Measurements from ENCODE around the gene TMEM256.
"Not testable (repeated sequence)": the region's sequence is repeated elsewhere in the genome, so short reads cannot be mapped to it uniquely, and the experiment has no call there.

The TMEM256 gene

DNA sequence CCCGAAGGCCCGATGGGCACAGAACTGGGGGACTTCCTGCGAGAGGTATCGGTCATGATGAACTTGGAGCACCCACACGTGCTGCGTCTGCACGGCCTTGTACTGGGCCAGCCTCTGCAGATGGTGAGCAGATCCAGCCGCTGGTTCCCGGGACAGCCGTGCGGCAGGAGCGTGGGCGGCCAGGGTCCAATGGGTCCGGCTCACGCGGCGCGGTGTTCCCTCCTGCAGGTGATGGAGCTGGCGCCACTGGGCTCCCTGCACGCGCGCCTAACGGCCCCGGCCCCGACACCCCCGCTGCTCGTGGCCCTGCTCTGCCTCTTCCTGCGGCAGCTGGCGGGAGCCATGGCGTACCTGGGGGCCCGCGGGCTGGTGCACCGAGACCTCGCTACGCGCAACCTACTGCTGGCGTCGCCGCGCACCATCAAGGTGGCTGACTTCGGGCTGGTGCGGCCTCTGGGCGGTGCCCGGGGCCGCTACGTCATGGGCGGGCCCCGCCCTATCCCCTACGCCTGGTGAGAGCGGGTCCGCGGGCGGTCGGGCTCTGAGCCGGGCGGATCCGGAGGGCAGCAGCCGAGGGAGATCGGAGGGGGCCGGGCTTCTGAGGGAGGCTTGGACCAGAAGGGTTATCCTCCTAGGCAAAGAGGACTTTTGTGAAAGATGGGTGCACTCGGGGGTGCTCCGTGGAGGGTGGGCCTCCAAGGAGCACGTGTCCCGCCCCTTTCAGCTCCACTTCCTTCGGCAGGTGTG lies 20.0 kb downstream of the TMEM256 start:
- peak; percentile 49 to 50 for DNase-seq (ENCODE audit: low read depth in 2 of 2)

DNA sequence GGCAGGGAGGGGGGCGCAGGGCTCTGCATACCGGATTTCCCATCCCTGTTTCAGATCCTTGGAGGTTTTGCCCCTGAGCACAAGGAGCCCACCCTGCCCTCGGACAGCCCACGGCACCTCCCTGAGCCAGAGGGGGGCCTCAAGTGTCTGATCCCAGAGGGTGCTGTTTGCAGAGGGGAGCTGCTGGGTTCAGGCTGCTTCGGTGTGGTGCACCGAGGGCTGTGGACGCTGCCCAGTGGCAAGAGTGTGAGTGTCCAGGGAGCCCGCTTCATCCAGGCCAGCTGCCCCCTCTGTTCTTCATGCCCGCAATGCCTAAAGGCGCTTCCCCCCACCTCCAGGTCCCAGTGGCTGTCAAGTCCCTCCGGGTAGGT lies 20.5 kb downstream of the TMEM256 start:
- DNase-seq (ENCODE audit: low read depth in 2 of 2): no peak

DNA sequence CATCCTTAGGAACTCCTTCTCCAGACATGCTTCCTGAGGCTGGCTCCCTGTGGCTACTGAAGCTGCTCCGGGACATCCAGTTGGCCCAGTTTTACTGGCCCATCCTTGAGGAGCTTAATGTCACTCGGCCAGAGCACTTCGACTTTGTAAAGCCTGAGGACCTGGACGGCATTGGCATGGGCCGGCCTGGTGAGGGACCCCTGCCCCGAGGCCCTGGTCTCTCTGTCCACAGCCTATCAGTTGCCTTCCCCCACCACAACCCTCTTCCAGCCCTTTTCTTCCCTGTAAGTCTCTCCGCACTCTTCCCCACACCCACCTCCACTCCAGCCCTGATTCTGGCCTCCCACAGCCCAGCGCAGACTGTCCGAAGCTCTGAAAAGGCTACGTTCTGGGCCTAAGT lies 21.0 kb downstream of the TMEM256 start:
- DNase-seq (ENCODE audit: low read depth in 2 of 2): no peak

DNA sequence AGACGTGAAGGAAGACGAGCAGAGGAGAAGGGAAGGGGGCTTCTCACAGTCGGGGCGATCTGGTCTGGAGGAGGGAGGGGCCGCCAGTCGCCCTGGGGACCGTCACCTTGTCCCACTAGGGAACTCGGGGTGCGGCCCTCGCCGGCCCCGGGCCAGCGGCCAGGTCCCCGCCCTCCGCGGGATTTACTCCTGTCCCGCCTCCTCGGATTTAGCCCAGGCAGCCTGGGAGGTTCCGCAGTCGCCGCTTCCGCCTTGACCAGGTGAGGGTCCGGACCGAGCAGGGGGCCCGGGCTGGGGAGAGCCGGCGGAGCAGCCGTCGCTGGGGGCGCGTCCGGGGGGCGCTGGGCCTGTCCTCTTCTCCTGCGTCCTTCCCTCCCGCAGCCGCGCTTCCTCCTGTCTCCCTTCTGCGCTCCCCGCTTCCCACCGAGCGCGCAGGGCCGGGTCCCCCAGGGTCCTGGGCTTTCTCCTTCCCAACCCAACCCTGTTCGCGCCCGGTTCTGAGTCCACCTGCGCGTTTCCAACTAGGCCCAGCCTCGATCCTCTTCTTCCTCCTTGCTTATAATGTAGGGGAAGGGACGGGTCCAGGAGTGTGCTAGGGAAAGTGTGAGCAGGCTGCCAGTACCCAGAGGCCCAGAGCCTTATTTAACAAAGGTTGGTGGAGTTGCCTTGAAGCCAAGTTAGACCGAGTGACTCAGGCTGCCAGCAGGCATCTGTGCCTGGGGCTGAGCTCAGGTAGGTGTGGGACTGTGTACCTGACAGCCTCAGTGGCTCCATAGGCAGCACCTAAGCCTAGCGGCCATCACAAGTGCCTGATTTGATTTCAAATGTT lies 22.8 kb downstream of the TMEM256 start, which contains the start of gene TNK1:
Gene TNK1, plus strand, starts transcription at position 235 of the 829 bp plus-strand sequence. CDS start 1,838 bp downstream, outside the sequence.
- DNase-seq (ENCODE audit: low read depth in 2 of 2): no peak

DNA sequence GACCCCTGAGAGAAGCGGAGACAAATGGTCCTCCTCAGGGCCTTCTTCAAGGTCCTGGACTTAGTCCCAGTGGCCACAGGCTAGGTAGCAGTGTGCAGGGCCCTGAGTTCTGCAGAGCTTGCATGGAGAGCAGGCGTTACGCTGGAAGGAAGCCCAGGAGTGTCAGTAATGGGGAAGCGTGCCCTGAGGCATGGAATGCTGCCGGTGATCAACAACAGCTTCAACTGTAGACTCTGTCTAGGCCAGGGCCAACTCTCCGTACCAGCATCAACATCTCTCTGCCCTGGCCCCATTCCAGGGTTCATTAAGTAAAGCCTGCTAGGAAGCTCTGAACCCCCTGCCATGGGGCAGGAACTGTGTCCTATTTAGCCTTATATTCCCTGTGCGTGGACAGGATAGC lies 23.6 kb downstream of the TMEM256 start:
- DNase-seq (ENCODE audit: low read depth in 2 of 2): no peak

DNA sequence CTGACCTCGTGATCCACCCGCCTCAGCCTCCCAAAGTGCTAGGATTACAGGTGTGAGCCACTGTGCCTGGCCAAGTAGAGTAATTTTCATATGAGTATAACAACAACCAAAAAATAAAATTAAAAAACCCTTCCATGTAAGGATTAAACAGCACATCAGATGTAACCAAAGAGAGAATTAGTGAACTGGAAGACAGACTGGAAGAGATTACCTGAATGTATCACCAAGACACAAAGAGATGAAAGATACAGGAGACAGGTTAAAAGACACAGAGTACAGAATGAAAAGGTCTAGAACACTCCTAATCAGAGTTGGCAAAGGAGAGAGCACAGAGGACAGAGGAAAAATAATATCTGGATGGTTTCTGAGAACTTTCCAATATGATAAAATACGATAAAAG lies 24.8 kb downstream of the TMEM256 start:
- DNase-seq (ENCODE audit: low read depth in 2 of 2): no peak

DNA sequence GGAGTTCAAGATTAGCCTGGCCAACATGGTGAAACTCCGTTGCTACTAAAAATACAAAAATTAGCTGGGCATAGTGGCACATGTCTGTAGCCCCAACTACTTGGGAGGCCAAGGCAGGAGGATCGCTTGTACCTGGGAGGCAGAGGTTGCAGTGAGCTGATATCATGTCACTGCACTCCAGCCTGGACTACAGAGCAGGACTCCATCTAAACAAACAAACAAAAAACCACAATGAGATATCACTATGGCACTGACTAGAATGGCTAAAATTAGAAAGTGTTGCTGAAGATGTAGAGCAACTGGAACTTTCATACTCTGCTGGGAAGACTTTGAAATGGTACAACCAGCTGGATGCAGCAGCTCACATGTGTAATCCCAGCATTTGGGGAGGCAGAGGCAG lies 29.5 kb downstream of the TMEM256 start:
- no peak for DNase-seq (ENCODE audit: low read depth in 2 of 2)

DNA sequence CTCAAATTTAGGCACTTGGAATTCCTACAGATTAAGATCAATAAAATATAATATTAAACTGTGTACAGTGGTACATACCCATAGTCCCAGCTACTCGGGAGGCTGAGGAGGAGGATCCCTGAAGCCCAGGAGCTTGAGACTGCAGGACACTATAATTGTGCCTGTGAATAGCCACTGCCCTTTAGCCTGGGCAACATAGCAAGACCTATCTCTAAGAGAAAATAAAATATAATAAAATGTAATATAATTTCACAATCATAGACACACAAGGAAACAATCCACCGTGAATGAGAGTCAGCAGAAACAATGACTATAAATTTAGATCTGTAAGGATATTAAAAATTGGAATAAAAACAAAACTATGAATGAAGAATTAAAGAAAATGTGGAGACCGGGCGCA lies 33.0 kb downstream of the TMEM256 start:
- no peak for DNase-seq (ENCODE audit: low read depth in 2 of 2)

DNA sequence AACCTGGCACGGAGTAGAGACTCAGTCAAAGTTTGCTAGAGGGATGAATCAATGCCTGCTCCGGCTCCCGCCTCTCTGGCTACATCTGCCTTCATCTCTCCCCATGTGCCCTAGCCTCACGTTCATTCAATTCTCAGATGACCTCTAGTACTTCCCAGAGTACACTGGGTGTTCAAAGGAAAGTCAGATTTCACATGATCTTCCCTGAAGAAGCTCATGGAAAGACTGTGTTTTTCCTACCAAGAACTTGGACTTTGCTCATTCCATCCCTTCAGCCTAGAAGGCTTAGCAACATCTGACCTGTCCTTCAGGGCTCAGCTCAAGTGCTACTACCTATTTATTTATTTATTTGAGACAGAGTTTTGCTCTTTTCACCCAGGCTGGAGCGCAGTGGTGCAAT lies 34.1 kb downstream of the TMEM256 start:
- no peak for DNase-seq (ENCODE audit: low read depth in 2 of 2)

DNA sequence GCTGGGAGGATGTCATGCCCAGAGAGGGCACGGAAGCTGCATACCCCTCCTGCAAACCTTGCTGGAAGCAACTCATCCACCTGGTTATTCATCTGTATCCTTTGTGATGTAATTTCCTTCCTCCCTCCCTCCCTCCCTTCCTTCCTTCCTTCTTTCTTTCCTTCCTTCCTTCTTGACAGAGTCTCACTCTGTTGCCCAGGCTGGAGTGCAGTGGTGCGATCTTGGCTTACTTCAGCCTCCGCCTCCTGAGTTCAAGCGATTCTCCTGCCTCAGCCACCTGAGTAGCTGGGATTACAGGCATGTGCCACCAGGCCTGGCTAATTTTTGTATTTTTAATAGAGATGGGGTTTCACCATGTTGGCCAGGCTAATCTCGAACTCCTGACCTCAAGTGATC lies 35.3 kb downstream of the TMEM256 start:
- DNase-seq (ENCODE audit: low read depth in 2 of 2): not testable (repeated sequence)

DNA sequence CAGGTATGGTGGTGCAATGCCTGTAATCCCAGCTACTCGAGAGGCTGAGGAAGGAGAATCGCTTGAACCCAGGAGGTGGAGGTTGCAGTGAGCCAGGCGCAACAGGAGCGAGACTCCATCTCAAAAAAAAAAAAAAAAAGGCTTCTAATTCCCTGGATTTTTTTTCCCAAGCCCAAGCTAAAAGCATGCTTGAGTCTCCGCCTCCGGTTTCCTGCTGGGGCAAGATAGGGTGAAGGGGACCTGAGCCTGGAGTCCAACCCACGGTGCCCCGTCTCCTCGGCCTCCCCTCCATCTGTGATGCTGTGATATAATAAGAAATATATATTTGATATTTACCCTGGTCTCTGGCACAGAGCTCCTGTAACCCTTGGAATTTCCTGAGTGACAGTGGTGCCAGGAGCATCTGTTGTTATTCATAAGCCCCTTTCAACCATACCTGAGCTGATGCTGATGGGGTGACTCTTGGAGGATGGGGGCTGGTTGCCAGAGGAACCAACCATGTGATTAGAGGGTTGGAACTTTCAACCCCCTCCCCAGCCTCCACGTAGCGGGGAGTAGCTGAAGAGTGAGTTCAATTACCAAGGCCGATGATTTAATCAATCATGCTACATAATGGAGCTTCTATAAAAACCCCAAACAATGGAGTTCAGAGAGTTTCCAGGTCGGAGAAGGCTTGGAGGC lies 35.8 kb downstream of the TMEM256 start:
- DNase-seq (ENCODE audit: low read depth in 2 of 2): no peak

DNA sequence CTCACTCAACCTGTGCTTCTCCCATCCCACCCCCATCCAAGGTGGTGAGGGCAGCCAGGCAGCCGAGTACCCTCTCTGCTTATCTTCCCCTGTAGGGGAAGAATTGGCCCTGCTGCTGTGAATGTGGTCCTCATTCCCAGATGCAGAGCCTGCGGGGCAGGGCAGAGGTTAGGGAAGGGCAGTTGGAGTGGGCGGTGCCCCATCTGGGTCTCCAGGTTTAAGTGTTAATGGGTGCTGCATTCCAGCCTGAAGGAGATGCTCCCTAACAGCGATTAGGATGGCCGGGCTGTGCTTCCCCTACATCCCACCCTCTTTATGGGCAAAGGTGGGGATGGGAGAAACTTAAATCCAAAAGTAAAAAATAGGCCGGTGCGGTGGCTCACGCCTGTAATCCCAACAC lies 36.8 kb downstream of the TMEM256 start:
- DNase-seq (ENCODE audit: low read depth in 2 of 2): no peak

DNA sequence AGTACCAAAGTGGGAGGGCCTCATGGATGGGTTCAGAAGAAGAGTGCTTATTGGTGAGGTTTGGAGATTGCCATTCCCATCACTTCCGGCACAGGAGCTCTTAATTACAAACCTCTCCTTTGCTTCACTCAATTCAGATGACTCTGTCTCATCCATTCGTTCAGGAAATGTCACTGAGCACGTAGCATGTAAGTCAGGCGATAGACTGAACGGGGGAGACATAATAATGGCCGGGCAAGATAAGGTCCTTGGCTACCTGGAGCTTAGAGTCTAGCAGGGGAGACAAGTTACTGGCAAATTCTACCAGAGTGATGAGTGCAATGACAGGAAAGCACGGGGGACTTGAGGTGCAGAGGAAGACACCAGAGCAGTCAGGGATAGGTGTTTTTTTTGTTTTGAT lies 37.9 kb downstream of the TMEM256 start:
- DNase-seq (ENCODE audit: low read depth in 2 of 2): not testable (repeated sequence)

DNA sequence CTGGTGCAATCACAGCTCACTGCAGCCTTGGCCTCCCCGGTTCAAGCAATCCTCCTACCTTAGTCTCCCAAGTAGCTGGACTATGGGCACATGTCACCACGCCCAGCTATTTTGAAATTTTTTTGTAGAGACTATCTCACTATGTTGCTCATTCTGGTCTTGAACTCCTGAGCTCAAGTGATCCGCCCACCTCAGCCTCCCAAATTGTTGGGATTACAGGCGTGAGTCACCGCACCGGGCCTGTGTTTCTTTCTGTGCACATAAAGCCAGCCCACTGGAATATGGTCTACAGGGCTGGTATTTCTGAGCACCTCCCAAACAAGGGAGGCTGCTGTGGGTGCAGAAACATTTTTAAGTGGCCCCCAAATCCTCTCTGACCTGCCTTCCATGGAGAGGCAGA lies 40.6 kb downstream of the TMEM256 start:
- no peak for DNase-seq (ENCODE audit: low read depth in 2 of 2)

DNA sequence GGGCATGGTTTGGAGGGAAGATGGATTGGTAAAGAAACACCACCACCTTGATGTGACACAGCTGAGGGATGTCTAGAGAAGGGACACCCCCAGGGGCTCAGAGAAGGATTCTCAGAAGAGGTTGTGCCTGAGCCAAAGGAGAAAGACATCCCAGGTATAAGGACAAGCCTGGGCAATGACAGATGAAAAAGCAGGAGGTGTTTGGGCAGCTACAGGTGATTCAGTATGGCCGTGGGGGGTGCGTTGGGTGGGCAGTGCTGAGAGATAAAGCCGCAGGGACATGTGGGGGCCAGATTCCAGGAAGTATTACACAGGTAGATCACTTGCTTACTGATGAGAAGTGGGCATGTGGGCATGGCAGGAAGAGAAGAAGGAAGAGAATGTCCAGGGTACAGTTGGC lies 42.0 kb downstream of the TMEM256 start:
- no peak for DNase-seq (ENCODE audit: low read depth in 2 of 2)

DNA sequence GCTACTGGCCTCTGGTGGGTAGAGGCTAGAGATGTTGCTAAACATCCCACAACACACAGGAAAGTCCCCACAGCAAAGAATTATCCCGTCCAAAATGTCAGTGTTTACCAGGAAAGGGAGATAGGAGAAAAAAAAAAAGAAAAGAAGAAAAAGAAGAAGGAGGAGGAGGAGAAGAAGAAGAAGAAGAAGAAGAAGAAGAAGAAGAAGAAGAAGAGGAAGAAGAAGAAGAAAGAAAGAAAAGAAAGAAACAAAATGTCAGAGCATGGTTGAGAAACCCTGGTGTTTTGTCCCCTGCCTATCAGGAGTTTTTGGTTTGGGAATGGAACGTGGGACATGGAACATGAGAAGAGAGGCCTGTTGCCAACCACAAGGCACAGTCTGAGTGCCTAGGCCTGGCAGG lies 46.5 kb downstream of the TMEM256 start:
- DNase-seq (ENCODE audit: low read depth in 2 of 2): no peak

DNA sequence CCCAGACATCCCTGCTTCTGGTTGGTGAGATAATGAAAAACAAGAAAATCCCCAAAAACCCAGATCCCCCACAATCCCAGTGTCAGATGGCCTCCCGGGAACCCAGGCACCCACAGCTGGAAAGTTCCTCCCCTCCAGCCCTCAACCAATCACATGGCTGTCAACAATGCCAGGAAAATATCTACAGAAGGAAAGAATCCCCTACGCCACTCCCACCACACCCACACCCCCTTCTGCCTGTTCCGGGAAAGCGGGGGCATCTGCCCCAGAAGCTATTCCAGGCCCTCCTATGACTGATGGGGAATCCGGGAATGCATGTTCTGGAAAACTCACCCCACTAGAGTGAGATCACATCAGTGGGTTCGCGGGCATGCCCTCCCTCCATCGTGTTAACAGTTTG lies 47.1 kb downstream of the TMEM256 start:
- no peak for DNase-seq (ENCODE audit: low read depth in 2 of 2)

DNA sequence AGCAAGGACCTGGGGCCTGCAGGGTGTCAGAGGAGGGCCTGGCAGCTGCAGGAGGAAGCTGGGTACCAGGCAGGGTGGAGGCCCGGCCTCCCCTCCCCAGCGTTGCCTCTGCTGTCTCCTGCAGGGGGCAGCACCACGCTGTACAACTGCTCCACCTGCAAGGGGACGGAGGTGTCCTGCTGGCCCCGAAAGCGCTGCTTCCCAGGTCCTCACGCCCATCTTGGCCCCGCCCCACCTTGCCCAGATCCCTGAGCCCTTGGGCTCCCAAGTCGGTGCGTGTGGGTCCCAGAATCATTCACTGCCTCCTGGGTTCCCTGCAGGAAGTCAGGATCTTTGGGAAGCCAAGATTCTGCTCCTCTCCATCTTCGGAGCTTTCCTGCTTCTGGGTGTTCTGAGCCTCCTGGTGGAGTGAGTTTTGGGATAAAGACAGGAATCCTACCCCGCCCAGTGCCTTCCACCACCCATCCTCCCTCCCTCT lies 47.8 kb downstream of the TMEM256 start:
- peak; percentile 49 to 74 for DNase-seq (ENCODE audit: low read depth in 2 of 2)

DNA sequence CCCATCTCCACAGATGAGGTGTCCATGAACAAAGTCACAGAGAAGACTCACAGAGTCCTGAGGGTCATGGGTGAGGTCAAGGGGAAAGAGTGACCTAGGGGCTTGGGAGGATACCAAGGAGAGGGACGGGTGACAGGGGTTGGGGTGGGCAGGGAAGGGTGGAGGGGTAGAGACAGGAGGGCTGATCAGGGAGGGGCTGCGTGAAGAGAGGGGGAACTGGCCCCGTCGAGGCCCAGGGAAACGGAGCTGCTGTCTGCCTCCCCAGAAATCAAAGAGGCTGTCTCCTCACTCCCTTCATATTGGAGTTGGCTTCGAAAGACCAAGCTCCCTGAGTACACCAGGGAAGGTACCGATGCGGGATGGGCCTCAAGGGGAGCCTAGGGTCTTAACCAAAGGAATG lies 48.3 kb downstream of the TMEM256 start:
- DNase-seq (ENCODE audit: low read depth in 2 of 2): no peak

DNA sequence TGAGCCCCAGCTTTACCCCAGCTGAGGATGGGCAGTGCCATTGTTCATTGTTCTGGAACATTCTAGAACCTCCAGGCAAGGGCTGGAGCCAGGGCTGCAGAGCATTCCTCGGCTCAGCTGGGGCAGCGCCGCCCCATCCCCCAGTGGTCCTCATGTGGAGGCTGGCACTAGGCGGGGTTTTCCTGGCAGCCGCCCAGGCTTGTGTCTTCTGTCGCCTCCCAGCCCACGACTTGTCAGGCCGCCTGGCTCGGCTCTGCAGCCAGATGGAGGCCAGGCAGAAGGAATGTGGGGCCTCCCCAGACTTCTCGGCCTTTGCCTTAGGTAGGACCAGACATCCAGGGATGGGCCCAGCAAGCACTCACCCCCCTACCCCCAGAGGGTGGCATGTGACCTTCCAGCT lies 48.8 kb downstream of the TMEM256 start, which contains the start of gene TMEM95:
Gene TMEM95, plus strand, starts transcription at position 104 of the 400 bp plus-strand sequence. Its CDS starts 49 bp downstream, at position 153.
- DNase-seq (ENCODE audit: low read depth in 2 of 2): no peak

DNA sequence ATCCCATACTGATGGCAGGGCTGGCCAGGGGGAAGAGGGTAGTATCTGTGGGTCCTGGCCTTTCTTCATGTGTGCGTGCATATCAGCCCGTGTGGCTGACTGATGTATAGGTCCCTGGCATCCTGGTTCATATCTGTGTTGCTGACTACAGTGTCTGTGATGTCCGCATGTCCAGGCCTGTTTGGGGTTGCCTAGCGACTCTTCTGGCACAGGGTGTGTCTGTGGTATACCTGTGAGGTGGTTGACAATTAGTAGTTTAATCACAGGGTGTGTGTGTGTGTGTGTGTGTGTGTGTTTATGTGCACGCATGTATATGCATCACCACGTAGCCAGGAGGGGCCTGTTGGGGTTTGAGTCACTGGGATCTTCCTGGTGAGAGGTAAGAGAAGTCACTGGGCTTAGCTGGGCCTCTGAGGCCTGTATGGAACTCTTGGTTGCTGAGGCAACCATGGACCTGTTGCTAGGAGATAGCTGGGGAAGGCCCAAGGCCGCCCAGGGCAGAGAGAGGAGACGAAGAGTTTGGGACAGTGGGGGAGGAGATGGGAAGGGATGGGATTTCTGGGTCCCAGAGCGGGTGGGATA lies 49.5 kb downstream of the TMEM256 start:
- no peak for DNase-seq (ENCODE audit: low read depth in 2 of 2)
